Thymus (tissue), 14 donors: ENCODE results near the gene CCNT1. TPM values are rescaled to one million over a fixed set of nuclear protein-coding genes. Genes with fewer than 3 reads are reported as not detected.

ENCODE experiments used
- DNase-seq, 9 donors: peaks; one replicate each; pipeline ENCODE4 v3.0.0-alpha.2; 2013; ENCODE audit warnings: low spot score in 9 of 9, low read depth in 6 of 9, missing footprints in 1 of 9
- H3K27ac ChIP-seq, 2 donors: one replicate each; pipeline ENCODE4 v1.5.1; 2013; ENCODE audit warnings: control low read depth in 1 of 2, low read depth in 1 of 2, low read length in 1 of 2, mild to moderate bottlenecking in 1 of 2, moderate library complexity in 1 of 2
- H3K27me3 ChIP-seq, 2 donors: one replicate each; pipeline ENCODE4 v1.5.1; 2013; ENCODE audit warnings: low read length in 1 of 2; ENCODE audit not compliant: control insufficient read depth in 2 of 2, insufficient read depth in 1 of 2
- H3K36me3 ChIP-seq, 2 donors: one replicate each; pipeline ENCODE4 v1.5.1; 2013; ENCODE audit warnings: low read length in 1 of 2, mild to moderate bottlenecking in 1 of 2, moderate library complexity in 1 of 2; ENCODE audit not compliant: control insufficient read depth in 2 of 2, insufficient read depth in 2 of 2
- H3K4me1 ChIP-seq, 2 donors: one replicate each; pipeline ENCODE4 v1.5.1; 2013; ENCODE audit warnings: low read length in 2 of 2; ENCODE audit not compliant: control insufficient read depth in 2 of 2, insufficient read depth in 2 of 2
- H3K4me3 ChIP-seq, 2 donors: one replicate each; pipeline ENCODE4 v1.5.1; 2013; ENCODE audit warnings: low read length in 2 of 2, control low read depth in 1 of 2, mild to moderate bottlenecking in 1 of 2
- H3K9me3 ChIP-seq, 2 donors: one replicate each; pipeline ENCODE4 v1.5.1; 2013; ENCODE audit warnings: low read length in 1 of 2, mild to moderate bottlenecking in 1 of 2; ENCODE audit not compliant: control insufficient read depth in 2 of 2, insufficient read depth in 1 of 2
- WGBS: extraction: QIAGEN DNeasy Blood & Tissue Kit; methylation state at CpG from one replicate; pipeline ENCODE4 v1.1.7; 2013; 5-methylcytosine and 5-hydroxymethylcytosine counted together
- long read RNA-seq, 10 donors: transcript quantifications; one replicate each; lab custom pipeline, GENCODE V29; 2026
- polyA plus RNA-seq: library from polyadenylated mRNA; stranded (reverse); fragments of 200-250 nt; gene quantifications from one replicate; pipeline ENCODE4 v1.2.3, GENCODE V29; 2013
- total RNA-seq: library from RNA; stranded (reverse); fragments of 120-200 nt; gene quantifications from one replicate; pipeline ENCODE4 v1.2.4, GENCODE V29; 2013
- donor health status: healthy.

The CCNT1 gene
- total RNA-seq (21.8 TPM), polyA plus RNA-seq (9.2 TPM)
- long read RNA-seq, donor 1, full-length matches to known transcripts, result 3 of 3 reads
- long read RNA-seq, donor 1, partial matches to known transcripts, result 0 of 3 reads
- long read RNA-seq, donor 1, other reads (novel, unspliced or antisense), result 0 of 3 reads
- long read RNA-seq, donor 2, result 0 reads
- long read RNA-seq, donor 3, full-length matches to known transcripts, result 11 of 11 reads
- long read RNA-seq, donor 3, partial matches to known transcripts, result 0 of 11 reads
- long read RNA-seq, donor 3, other reads (novel, unspliced or antisense), result 0 of 11 reads
- long read RNA-seq, donor 4, full-length matches to known transcripts, result 3 of 3 reads
- long read RNA-seq, donor 4, partial matches to known transcripts, result 0 of 3 reads
- long read RNA-seq, donor 4, other reads (novel, unspliced or antisense), result 0 of 3 reads
- long read RNA-seq, donor 5, full-length matches to known transcripts, result 6 of 13 reads
- long read RNA-seq, donor 5, partial matches to known transcripts, result 7 of 13 reads
- long read RNA-seq, donor 5, other reads (novel, unspliced or antisense), result 0 of 13 reads
- long read RNA-seq, donor 6, full-length matches to known transcripts, result 10 of 10 reads
- long read RNA-seq, donor 6, partial matches to known transcripts, result 0 of 10 reads
- long read RNA-seq, donor 6, other reads (novel, unspliced or antisense), result 0 of 10 reads
- long read RNA-seq, donor 7, full-length matches to known transcripts, result 5 of 5 reads
- long read RNA-seq, donor 7, partial matches to known transcripts, result 0 of 5 reads
- long read RNA-seq, donor 7, other reads (novel, unspliced or antisense), result 0 of 5 reads
- long read RNA-seq, donor 8, full-length matches to known transcripts, result 3 of 3 reads
- long read RNA-seq, donor 8, partial matches to known transcripts, result 0 of 3 reads
- long read RNA-seq, donor 8, other reads (novel, unspliced or antisense), result 0 of 3 reads
- long read RNA-seq, donor 9, full-length matches to known transcripts, result 5 of 5 reads
- long read RNA-seq, donor 9, partial matches to known transcripts, result 0 of 5 reads
- long read RNA-seq, donor 9, other reads (novel, unspliced or antisense), result 0 of 5 reads
- long read RNA-seq, donor 10, full-length matches to known transcripts, result 4 of 4 reads
- long read RNA-seq, donor 10, partial matches to known transcripts, result 0 of 4 reads
- long read RNA-seq, donor 10, other reads (novel, unspliced or antisense), result 0 of 4 reads

DNA sequence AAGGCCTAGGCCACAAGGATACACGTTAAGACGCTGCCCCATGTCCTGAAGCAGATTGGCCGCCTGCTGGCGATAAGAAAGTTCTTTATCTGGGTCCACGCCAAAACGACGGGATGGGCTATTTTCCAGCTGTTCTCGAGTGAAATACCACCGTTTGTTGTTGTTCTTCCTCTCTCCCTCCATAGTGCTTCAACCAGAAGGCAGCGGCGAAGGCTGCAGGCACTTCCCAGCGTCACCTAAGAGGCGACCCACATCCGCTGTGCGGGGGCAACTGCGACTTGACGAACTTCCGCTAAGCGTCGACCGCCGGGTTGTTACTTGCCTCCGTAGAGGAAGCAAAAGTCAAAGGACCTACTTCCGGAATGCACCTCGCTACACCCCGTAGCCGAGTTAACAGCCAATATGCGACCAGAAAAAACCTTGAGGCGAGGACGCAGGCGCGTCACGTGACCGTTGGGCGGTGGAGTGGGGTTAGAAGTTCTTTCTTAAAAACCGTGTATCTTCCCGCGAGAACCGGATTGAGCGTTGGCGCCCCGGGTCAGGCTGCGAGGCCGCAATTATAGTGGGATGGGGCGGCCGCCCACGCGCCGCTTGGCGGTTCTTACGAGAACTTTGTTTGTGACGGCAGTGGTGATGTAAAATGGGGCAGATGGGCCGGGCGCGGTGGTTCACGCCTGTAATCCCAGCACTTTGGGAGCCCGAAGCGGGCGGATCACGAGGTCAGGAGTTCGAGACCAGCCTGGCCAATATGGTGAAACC, at the start of gene CCNT1:
Gene CCNT1 (minus strand): TSS at position 215 of the 759 bp plus-strand sequence. CDS start 32 bp downstream, at position 183.
- Histone ChIP-seq H3K27ac (peak within 1 kb of the TSS; percentile 96 to 97), H3K9me3 (peaks cover 0 to 9% of the 10 kb centered on the region in 2 donors), H3K4me3 (peak within 1 kb of the TSS; percentile 75 to 85), H3K27me3 (no peaks in the 10 kb centered on the region), H3K36me3 (peaks cover 11 to 28% of the 10 kb centered on the region in 2 donors), H3K4me1 (peaks cover 11 to 14% of the 10 kb centered on the region in 2 donors)
- DNase-seq, result peak; percentile 99 to 100 (median 99)
- WGBS, result under 1% methylated on average over 61 of the region's 61 CpGs

DNA sequence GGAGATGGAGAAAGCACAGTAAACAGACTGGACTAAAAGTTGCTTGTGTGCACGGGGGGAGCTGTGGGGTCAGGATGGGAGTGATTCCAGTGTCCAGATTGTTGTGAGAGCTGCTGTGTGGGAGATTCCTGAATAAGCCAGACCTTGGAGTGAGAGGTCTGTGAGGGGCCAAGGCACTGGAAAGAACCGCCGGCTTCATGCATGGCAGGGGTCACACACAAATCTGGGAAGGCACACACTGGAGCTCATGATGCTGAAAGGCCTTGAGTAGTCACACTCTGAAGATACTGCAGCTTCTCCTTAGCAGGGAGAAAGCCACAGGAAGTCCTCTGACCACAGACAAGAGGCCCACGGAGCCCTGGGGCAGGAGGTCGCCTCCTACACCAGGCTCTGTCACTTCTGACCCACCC, 49.3 kb upstream of the CCNT1 start:
- H3K9me3 ChIP-seq, result no peaks in the 10 kb centered on the region
- H3K27me3 ChIP-seq, result no peaks in the 10 kb centered on the region
- H3K4me1 ChIP-seq, result peaks cover 0 to 6% of the 10 kb centered on the region in 2 donors
- WGBS, result 58% methylated on average over 5 of the region's 5 CpGs
- DNase-seq, result peak in 1 of 9 donors; percentile 6
- H3K4me3 ChIP-seq, result no peak overlapping the region
- no peak overlapping the region for H3K27ac ChIP-seq
- no peaks in the 10 kb centered on the region for H3K36me3 ChIP-seq

DNA sequence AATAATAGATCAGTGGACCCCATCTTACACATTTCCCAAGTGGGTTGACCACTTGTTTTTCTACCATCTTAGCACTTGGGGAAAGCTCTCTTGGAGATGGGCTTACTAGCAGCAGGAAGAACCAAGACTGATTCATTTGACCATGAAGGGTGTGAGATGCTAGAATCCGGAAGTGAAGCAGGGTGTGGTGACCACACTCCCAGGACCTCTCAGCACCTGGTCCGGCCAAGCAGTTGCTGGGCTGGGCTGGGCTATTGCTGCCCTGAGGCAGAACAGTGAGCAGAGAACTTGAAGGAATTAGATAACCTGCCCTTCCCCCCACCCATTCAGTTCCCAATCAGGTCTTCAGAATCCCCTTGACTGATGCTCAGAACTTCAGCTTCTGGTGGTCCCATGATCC, 48.0 kb upstream of the CCNT1 start:
- Histone ChIP-seq H3K27ac (no peak overlapping the region), H3K4me1 (peaks cover 0 to 6% of the 10 kb centered on the region in 2 donors), H3K27me3 (no peaks in the 10 kb centered on the region), H3K4me3 (no peak overlapping the region), H3K36me3 (no peaks in the 10 kb centered on the region), H3K9me3 (no peaks in the 10 kb centered on the region)
- no peak for DNase-seq
- WGBS, result 92% methylated on average over 2 of the region's 2 CpGs

DNA sequence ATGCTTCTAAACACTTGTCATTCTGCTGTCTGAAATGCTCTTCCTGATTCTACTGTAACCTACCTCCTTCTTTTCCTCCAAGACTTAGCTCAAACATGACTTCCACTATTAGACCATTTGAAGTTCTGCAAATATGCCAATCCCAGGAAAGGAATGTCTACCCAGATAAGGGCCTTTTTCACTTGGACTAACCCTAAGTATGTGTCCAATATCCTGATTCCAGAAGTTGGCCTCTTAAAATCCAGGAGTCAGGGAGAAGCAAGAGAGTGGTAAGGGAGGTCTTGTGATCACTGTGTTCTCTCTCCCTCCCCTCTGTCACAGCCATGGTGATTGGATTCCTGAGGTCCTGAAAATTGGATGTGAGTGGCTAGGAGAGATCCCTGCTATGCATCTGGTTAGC, 42.2 kb upstream of the CCNT1 start:
- Histone ChIP-seq H3K27me3 (no peaks in the 10 kb centered on the region), H3K4me3 (no peak overlapping the region), H3K9me3 (no peaks in the 10 kb centered on the region), H3K27ac (no peak overlapping the region), H3K36me3 (no peaks in the 10 kb centered on the region), H3K4me1 (no peaks in the 10 kb centered on the region)
- no peak for DNase-seq

DNA sequence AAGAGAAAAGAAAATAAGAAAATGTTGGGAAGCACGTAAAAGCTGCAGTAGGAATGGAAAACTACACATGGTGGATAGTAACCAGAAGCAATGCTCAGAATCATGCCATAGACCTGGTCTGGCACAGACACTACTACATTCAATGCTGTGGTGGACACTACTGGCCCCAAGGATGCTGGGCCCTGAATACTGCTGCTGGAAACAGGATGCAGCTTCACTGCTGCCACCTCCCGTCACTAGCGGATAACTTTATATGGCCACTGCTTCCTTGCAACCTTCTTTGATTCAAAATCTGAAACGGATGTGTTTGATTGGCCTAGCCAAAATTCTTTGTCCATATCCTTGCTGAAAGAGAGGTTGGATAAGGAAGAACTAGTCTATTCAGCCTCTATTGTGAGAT, 41.7 kb upstream of the CCNT1 start:
- no peak overlapping the region for H3K27ac ChIP-seq
- no peaks in the 10 kb centered on the region for H3K4me1 ChIP-seq
- H3K36me3 ChIP-seq, result no peaks in the 10 kb centered on the region
- H3K9me3 ChIP-seq, result no peaks in the 10 kb centered on the region
- H3K27me3 ChIP-seq, result no peaks in the 10 kb centered on the region
- 90% methylated on average over 4 of the region's 4 CpGs for WGBS
- H3K4me3 ChIP-seq, result no peak overlapping the region
- DNase-seq, result no peak

DNA sequence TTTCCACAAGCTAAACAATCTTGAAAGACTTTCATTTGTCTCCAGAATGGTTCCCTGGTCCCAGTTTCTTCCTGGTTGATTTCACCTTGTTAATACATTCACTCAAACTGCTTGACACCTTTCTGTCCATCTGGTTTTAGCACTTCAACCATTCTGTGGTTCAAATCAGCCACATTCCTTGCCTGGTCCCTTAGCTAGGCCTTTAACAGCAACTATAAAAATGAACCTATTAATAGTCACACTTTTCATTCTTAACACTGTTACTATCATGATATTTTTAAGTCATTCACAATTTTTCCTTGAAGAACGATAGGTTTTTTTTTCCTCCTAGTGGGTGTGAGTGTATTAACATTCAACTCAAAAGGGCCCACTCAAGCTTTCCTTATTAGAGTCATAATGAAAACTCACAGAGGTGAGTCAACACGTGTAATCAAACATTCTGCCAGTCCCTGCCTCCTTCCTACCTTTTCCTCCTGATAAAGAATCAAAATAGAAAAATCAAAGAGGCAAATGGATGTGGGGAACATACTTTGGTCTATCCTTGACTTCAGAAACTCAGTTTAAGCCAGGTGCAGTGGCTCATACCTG, 34.4 kb upstream of the CCNT1 start:
- Histone ChIP-seq H3K27ac (no peak overlapping the region), H3K27me3 (no peaks in the 10 kb centered on the region), H3K4me3 (no peak overlapping the region), H3K9me3 (no peaks in the 10 kb centered on the region), H3K4me1 (no peaks in the 10 kb centered on the region), H3K36me3 (no peaks in the 10 kb centered on the region)
- WGBS, result 84% methylated on average over 2 of the region's 2 CpGs
- DNase-seq, result no peak

DNA sequence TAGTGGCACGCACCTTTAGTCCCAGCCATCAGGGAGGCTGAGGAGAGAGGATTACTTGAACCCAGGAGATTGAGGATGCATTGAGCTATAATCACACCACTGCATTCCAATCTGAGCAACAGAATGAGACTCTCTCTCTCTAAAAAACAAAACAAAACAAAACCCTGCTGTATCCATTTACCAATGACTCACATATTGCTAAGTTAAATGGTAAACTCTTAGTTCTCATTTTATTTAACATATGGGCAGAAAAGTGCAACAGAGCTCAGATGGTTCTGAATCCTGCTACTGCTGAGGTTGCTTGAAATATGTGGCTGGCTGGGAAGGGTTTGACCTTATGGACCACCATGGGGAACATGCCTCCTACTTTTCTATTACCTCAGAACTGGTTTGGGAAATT, 33.7 kb upstream of the CCNT1 start:
- H3K27ac ChIP-seq, result no peak overlapping the region
- 98% methylated on average over 1 of the region's 1 CpG for WGBS
- H3K36me3 ChIP-seq, result no peaks in the 10 kb centered on the region
- no peaks in the 10 kb centered on the region for H3K27me3 ChIP-seq
- DNase-seq, result no peak
- H3K4me3 ChIP-seq, result no peak overlapping the region
- no peaks in the 10 kb centered on the region for H3K9me3 ChIP-seq
- H3K4me1 ChIP-seq, result no peaks in the 10 kb centered on the region

DNA sequence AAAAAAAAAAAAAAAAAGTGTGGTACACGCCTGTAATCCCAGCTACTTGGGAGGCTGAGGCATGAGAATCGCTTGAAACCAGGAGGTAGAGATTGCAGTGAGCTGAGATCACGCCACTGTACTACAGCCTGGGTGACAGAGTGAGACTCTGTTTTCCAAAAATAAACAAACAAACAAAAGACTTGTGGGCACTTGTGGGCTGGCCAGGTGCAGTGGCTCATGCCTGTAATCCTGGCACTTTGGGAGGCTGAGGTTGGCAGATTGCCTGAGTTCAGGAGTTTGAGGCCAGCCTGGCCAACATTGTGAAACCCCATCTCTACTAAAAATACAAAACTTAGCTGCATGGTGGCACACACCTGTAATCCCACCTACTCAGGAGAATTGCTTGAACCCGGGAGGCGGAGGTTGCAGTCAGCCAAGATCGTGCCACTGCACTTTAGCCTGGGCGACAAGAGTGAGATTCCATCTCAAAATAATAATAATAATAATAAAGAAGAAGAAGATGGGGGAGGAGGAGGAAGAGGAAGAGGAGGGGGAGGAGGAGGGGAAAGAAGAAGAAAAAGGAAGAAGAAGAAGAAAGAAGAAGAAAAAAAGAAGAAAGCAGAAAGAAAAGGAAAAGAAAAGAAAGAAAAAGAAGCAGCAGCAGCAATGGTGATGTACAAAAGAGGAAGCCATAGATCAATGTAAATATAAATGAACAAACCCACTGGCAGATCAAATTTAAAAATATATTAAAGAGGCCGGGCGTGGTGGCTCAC, 27.9 kb upstream of the CCNT1 start:
- H3K36me3 ChIP-seq, result no peaks in the 10 kb centered on the region
- H3K27me3 ChIP-seq, result peaks cover 0 to 13% of the 10 kb centered on the region in 2 donors
- DNase-seq, result no peak
- no peaks in the 10 kb centered on the region for H3K4me1 ChIP-seq
- no peaks in the 10 kb centered on the region for H3K9me3 ChIP-seq
- WGBS, result 90% methylated on average over 9 of the region's 9 CpGs
- H3K4me3 ChIP-seq, result no peak overlapping the region
- no peak overlapping the region for H3K27ac ChIP-seq
